GM12801 (cell line): ENCODE data around the gene OS9.

Source experiments
- CTCF ChIP-seq: IDR thresholded peaks from one replicate; pipeline ENCODE4 v1.5.1; 2011; ENCODE audit warnings: control low read depth; ENCODE audit not compliant: insufficient read length; ENCODE audit errors: extremely low read depth

OS9 gene

GRCh38 chr12:57694459-57695019 lies 607 bp downstream of the OS9 start:
- TF ChIP-seq CTCF, result no peak

- no peak for TF ChIP-seq CTCF
Measured at GRCh38 chr12:57695770-57696432, 2.0 kb downstream of the OS9 start.

- TF ChIP-seq CTCF, result no peak
Measured at GRCh38 chr12:57697076-57697475, 3.1 kb downstream of the OS9 start.

GRCh38 chr12:57698414-57698813 lies 4.5 kb downstream of the OS9 start:
- no peak for TF ChIP-seq CTCF

GRCh38 chr12:57700317-57700716 lies 6.4 kb downstream of the OS9 start:
- TF ChIP-seq CTCF, result no peak

DNA sequence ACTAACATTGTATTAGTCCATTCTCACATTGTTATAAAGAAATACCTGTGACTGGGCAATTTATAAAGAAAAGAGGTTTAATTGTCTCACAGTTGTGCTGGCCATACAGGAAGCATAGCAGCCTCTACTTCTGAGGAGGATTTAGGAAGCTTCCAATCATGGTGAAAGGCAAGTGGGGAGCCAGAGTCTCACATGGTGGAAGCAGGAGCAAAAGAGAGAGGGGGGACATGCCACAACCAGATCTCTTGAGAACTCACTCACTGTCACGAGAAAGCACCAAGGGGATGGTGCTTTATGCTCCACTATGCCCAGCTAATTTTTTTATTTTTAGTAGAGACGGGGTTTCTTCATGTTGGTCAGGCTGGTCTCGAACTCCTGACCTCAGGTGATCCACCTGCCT lies 13.3 kb downstream of the OS9 start:
- no peak for TF ChIP-seq CTCF

- no peak for TF ChIP-seq CTCF
Measured at GRCh38 chr12:57708296-57708695, 14.4 kb downstream of the OS9 start.
